Peyer's patch (tissue), 4 donors: ENCODE results near the gene RABL6.

ENCODE experiments used
- POLR2A ChIP-seq, 2 donors: fragments of 450-650 bp; IDR thresholded peaks; one replicate each; pipeline ENCODE4 v1.5.1; 2017; ENCODE audit warnings: antibody characterized with exemption in 2 of 2, mild to moderate bottlenecking in 2 of 2, moderate library complexity in 2 of 2
- TF ChIP-seq, protein P1 (sequence below), 6 experiments: fragments of 450-650 bp in 4 of 6; fragments of 200-600 bp in 2 of 6; sonication (generic) in 1 of 6; IDR thresholded peaks; one replicate each; pipeline ENCODE4 v1.5.1; 2017 to 2019; ENCODE audit warnings: antibody characterized with exemption in 6 of 6, mild to moderate bottlenecking in 3 of 6, moderate library complexity in 1 of 6

DNA sequence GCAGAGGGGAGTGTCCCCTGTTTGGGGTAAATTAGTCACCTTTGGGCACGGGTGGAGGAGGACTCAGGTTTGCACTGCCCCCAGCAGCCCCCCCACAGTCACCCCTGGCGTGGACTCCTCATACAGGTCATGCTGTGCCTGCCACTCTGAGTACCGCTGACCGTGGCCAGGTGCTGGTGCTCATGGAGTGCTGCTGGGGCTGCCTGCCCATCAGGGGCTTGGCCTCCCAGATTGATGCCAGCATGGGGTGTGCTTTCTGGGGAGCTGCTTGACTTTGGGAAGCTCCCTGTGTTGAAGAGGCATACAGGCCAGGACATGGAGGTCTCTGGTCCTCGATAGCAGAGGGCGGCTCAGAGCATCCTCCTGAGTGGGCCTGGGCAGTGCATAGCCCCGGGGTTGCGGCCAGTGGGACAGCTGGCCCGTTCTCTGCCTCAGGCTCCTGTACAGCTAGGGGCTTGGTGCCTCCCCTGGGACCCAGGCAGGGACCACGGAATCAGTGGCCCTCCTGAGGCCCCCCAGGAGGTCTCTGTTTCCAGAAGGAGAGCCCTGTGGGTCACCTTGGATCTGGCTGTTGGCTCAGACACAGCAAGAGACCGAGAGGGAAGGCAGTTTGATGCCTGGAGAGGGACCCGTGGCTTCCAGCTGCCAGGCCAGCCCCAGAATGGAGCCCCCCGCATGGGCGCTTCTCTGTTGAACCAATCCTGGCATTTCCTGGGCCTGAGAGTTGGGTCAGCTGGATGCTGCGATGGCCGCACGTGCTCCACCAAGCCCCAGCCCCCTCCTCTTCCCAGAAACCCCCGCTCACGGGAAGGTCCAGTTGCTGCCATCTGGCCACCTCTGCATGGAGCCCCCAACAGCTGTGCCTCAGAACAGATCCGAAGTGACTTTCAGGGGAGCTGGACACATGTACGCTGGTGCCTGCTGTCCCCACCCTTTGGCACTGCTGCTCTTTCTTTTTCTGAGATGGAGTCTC, 28.5 kb downstream of the RABL6 start:
- TF ChIP-seq, protein P1, sequence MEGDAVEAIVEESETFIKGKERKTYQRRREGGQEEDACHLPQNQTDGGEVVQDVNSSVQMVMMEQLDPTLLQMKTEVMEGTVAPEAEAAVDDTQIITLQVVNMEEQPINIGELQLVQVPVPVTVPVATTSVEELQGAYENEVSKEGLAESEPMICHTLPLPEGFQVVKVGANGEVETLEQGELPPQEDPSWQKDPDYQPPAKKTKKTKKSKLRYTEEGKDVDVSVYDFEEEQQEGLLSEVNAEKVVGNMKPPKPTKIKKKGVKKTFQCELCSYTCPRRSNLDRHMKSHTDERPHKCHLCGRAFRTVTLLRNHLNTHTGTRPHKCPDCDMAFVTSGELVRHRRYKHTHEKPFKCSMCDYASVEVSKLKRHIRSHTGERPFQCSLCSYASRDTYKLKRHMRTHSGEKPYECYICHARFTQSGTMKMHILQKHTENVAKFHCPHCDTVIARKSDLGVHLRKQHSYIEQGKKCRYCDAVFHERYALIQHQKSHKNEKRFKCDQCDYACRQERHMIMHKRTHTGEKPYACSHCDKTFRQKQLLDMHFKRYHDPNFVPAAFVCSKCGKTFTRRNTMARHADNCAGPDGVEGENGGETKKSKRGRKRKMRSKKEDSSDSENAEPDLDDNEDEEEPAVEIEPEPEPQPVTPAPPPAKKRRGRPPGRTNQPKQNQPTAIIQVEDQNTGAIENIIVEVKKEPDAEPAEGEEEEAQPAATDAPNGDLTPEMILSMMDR (IDR thresholded peaks at IDR 0.05) = no peak
- no peak for TF ChIP-seq POLR2A (IDR thresholded peaks at IDR 0.05)
